Measurements from ENCODE around the gene SCUBE1. TPM values are rescaled to one million over a fixed set of nuclear protein-coding genes. Genes with fewer than 3 reads are reported as not detected.

The SCUBE1 gene
- total and polyA plus RNA-seq, 2 experiments from 2014 or later = 0.81 to 3.2 TPM

DNA sequence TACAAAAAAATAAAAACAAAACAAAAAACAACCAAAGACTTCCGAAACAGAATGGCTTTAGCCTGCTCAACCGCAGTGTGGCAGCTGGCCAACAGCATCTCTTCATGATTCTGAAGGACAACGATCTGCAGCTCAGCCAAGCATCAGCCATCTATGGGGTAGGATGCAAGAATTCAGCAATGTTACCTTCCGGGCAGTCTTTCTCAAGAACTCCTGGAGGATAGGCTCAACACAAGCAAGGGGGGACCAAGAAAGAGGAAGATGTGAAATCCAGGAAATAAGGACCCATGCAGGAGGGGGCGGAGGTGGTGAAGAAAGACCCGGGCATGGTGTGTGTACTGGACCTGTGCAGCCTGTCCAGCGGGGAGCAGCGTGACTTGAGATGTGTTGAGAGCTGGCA, 195.4 kb downstream of the SCUBE1 start (continued):
- TF ChIP-seq, protein P1, sequence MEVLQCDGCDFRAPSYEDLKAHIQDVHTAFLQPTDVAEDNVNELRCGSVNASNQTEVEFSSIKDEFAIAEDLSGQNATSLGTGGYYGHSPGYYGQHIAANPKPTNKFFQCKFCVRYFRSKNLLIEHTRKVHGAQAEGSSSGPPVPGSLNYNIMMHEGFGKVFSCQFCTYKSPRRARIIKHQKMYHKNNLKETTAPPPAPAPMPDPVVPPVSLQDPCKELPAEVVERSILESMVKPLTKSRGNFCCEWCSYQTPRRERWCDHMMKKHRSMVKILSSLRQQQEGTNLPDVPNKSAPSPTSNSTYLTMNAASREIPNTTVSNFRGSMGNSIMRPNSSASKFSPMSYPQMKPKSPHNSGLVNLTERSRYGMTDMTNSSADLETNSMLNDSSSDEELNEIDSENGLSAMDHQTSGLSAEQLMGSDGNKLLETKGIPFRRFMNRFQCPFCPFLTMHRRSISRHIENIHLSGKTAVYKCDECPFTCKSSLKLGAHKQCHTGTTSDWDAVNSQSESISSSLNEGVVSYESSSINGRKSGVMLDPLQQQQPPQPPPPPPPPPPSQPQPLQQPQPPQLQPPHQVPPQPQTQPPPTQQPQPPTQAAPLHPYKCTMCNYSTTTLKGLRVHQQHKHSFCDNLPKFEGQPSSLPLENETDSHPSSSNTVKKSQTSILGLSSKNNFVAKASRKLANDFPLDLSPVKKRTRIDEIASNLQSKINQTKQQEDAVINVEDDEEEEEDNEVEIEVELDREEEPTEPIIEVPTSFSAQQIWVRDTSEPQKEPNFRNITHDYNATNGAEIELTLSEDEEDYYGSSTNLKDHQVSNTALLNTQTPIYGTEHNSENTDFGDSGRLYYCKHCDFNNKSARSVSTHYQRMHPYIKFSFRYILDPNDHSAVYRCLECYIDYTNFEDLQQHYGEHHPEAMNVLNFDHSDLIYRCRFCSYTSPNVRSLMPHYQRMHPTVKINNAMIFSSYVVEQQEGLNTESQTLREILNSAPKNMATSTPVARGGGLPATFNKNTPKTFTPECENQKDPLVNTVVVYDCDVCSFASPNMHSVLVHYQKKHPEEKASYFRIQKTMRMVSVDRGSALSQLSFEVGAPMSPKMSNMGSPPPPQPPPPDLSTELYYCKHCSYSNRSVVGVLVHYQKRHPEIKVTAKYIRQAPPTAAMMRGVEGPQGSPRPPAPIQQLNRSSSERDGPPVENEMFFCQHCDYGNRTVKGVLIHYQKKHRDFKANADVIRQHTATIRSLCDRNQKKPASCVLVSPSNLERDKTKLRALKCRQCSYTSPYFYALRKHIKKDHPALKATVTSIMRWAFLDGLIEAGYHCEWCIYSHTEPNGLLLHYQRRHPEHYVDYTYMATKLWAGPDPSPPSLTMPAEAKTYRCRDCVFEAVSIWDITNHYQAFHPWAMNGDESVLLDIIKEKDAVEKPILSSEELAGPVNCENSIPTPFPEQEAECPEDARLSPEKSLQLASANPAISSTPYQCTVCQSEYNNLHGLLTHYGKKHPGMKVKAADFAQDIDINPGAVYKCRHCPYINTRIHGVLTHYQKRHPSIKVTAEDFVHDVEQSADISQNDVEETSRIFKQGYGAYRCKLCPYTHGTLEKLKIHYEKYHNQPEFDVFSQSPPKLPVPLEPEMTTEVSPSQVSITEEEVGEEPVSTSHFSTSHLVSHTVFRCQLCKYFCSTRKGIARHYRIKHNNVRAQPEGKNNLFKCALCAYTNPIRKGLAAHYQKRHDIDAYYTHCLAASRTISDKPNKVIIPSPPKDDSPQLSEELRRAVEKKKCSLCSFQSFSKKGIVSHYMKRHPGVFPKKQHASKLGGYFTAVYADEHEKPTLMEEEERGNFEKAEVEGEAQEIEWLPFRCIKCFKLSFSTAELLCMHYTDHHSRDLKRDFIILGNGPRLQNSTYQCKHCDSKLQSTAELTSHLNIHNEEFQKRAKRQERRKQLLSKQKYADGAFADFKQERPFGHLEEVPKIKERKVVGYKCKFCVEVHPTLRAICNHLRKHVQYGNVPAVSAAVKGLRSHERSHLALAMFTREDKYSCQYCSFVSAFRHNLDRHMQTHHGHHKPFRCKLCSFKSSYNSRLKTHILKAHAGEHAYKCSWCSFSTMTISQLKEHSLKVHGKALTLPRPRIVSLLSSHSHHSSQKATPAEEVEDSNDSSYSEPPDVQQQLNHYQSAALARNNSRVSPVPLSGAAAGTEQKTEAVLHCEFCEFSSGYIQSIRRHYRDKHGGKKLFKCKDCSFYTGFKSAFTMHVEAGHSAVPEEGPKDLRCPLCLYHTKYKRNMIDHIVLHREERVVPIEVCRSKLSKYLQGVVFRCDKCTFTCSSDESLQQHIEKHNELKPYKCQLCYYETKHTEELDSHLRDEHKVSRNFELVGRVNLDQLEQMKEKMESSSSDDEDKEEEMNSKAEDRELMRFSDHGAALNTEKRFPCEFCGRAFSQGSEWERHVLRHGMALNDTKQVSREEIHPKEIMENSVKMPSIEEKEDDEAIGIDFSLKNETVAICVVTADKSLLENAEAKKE (CRISPR knock-in tag; IDR thresholded peaks at IDR 0.05) = no peak
- TF ChIP-seq CREB1 (CRISPR knock-in tag; IDR thresholded peaks at IDR 0.05; ENCODE audit: low read depth) (no peak), ZNF331 (CRISPR knock-in tag; IDR thresholded peaks at IDR 0.05; ENCODE audit: low read depth) (no peak)

Other genes with a start within 250 kb of the SCUBE1 start
- gene BIK, start 232.6 kb downstream of the SCUBE1 start, total RNA-seq (2014; rRNA removed; shearing (Covaris generic)) = 5.6 and 9.8 TPM in 2 replicates
- 9.6 and 10.4 TPM in 2 replicates for gene BIK, start 232.6 kb downstream of the SCUBE1 start, polyA plus RNA-seq (2016; fragmentation: Nextera tagmentation; extraction: Ambion mirVana)
- 12.3 and 16.9 TPM in 2 replicates for gene MCAT, start 200.0 kb downstream of the SCUBE1 start, total RNA-seq (2014; rRNA removed; shearing (Covaris generic))
- gene MCAT, start 200.0 kb downstream of the SCUBE1 start, polyA plus RNA-seq (2016; fragmentation: Nextera tagmentation; extraction: Ambion mirVana) = 9.7 and 10.4 TPM in 2 replicates
- gene TSPO, start 191.8 kb downstream of the SCUBE1 start, total RNA-seq (2014; rRNA removed; shearing (Covaris generic)) = 42.5 and 44.7 TPM in 2 replicates
- 32.3 and 34.6 TPM in 2 replicates for gene TSPO, start 191.8 kb downstream of the SCUBE1 start, polyA plus RNA-seq (2016; fragmentation: Nextera tagmentation; extraction: Ambion mirVana)
- 129 and 147 TPM in 2 replicates for gene TTLL12, start 156.2 kb downstream of the SCUBE1 start, total RNA-seq (2014; rRNA removed; shearing (Covaris generic))
- gene TTLL12, start 156.2 kb downstream of the SCUBE1 start, polyA plus RNA-seq (2016; fragmentation: Nextera tagmentation; extraction: Ambion mirVana) = 43.9 and 46.7 TPM in 2 replicates
- 0.12 and 0.56 TPM in 2 replicates for gene MPPED1, start 68.6 kb upstream of the SCUBE1 start, total RNA-seq (2014; rRNA removed; shearing (Covaris generic))
- gene MPPED1, start 68.6 kb upstream of the SCUBE1 start, polyA plus RNA-seq (2016; fragmentation: Nextera tagmentation; extraction: Ambion mirVana) = not detected in 2 replicates